NCI-H2029 treated with DMSO at 0.1 percent for 48 hours (cell line): ENCODE measurements around the gene IRX3.

ENCODE experiments used
- DNase-seq: peaks from one replicate; lab custom pipeline; 2025; lab: John Stamatoyannopoulos, UW

IRX3 gene

GRCh38 chr16:54286366-54287130 is at the start of gene IRX3:
Gene IRX3, minus strand, starts transcription at chr16:54286787. Its CDS starts 737 bp downstream, at chr16:54286050.
- DNase-seq: peak; percentile 78

- no peak for DNase-seq
These were observed 48.6 kb upstream of the IRX3 start for GRCh38 chr16:54335230-54335629.

DNA sequence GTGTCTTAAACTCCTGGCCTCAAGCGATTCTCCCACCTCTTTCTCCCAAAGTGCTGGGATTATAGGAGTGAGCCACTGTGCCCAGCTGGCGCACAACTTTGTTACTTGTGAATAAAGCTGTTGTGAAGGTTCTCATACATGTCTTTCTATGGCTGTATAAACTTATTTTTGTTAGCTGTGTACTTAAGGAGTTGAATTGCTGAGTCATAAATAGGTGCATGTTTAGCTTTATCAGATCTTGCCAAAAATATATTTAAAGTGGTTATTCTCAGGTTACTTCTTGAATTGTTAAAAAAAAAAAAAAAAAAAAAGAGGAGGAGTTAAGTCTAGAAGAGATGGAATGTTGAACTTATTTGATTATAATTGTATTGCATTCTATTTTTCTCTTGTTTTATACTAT is 47.6 kb upstream of the IRX3 start:
- no peak for DNase-seq

- DNase-seq: no peak
These were observed 44.8 kb upstream of the IRX3 start for GRCh38 chr16:54331241-54332002.

GRCh38 chr16:54327609-54328008 is 41.0 kb upstream of the IRX3 start:
- DNase-seq: no peak

- no peak for DNase-seq
These were observed 39.7 kb upstream of the IRX3 start for GRCh38 chr16:54326266-54326662.

- no peak for DNase-seq
These were observed 39.2 kb upstream of the IRX3 start for GRCh38 chr16:54325616-54326265.

DNA sequence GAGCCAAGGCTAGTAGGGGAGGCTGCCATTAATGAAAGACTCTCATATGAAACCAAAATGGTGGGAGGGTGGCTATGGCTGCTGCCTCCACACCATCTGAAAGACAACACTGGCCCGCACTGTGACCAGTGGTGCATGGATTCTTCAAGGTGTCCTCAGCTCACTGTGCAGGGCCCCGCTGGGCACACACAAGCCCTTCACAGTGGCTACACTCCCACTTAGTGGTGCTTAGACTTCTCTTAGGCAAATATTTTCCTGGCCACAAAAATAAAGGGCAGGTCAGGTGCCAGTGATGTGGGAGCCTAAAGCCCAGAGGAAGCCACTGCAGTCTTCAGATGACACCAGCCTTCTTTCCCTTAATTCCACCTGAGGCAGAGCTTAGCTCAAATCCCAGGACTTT is 38.1 kb upstream of the IRX3 start:
- peak; percentile 24 for DNase-seq

GRCh38 chr16:54320697-54321340 is 34.2 kb upstream of the IRX3 start:
- no peak for DNase-seq

- DNase-seq: no peak
These were observed 32.4 kb upstream of the IRX3 start for GRCh38 chr16:54318941-54319340.

- no peak for DNase-seq
These were observed 30.6 kb upstream of the IRX3 start for GRCh38 chr16:54317101-54317611.

DNA sequence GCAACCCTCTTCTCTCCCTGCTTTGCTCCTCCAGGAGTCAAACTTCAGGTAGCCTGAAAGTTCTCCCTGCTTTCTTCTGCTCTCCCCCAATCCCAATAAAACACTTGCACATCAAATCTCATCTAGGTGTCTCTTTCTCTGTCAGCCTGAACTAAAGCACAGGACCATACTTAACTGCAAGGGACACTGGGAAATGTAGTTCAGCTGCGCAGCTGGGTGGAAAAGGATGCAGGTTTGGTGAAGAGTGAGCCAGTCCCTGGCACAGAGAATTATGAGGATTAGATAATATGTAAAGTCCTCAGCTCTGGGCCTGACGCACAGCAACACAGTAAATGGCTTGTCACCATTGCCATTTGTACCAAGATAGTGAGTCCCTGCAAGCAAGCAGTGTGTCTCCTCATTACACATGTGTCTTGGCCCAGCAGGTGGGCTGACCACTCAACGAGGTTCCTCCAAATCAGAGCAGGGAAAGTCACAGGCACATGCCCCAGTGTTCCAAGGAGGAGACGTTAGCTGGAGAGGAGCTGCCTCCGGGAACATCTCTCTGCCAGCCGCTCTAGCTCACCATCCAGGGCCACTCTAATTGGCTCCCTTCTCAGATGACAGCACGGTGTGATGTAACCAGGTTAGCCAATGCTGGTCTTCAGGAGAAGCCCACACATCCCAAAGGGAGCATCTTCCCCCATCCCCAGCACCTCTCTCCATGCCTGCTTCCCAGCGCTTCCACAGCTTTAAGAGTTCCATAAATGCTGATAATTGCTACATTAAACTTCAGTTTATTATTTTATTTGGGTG is 29.7 kb upstream of the IRX3 start:
- DNase-seq: no peak

DNA sequence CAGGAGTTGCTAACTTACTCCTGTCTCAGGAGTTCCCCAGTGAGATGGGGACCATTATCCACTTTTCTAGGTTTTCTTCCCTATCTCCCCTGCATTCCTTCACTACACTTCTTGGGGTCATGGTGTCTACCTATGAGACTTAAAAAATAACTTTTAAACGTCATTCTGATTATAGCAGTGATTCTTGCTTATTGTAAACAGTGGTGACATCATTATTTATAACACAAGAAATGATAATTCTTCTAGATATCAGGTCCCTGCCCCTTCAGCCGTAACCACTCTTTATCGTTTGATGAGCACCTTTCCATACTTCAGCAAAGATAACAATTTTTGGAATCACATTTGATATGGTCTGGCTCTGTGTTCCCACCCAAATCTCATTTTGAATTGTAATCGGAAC is 27.2 kb upstream of the IRX3 start:
- no peak for DNase-seq

GRCh38 chr16:54312502-54312991 is 26.0 kb upstream of the IRX3 start:
- no peak for DNase-seq

DNA sequence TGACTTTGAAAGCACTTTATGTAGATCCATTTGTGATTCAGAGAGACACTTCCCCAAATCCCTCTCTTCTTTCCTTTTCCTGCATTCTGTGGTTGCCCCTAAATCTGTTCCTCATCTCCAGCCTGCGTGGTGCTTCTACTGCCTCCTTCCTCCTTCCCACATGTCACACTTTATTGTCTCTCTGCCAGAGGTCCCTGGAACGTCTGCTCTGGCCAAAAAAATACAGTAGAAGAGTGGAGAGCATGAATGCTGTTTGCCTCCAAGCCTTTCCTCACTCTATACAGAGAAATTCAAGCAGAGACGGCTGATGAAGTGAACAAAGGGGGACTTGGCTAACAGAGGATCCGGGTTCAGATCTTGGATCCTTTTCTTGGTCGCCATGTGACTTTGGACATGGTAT is 22.8 kb upstream of the IRX3 start:
- DNase-seq: no peak

- no peak for DNase-seq
These were observed 18.5 kb upstream of the IRX3 start for GRCh38 chr16:54305080-54305479.

DNA sequence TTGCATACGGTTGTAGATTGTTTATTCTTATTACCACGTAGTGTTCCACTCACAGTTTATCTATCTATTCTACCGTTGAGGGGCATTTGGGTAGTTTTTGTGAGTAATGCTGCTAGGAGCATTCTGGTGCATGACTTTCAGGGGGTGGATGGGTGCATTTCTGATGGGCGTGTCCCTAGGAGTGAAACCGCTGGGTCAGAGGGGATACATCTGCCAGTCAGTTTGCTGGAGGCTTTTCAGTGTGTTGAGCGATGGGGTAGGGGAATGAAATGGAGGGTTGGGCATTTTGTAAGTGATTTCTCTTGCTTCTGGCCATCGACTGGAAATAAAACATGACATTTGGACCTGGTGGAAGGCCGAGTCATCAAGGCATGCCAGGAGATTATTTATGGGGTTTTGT is 17.0 kb upstream of the IRX3 start:
- no peak for DNase-seq

DNA sequence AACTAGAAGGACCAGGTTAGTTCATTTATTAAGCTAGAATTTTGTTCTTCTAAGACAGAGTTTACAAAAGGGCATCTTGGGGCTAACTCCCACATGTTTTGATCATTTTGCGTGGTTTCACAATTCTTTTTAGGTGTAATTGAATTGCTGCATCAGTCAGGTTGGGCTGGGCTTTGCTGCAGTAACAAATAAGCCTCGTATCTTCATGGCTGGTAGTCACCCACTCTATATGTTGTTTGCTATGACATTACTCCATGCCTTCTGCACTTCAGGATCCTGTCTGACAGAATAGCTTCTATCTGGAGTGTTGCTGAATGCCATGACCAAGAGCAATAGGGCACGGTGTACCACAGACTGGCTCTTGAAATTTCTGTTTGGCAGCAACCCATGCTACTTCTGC is 10.6 kb upstream of the IRX3 start:
- no peak for DNase-seq

- no peak for DNase-seq
These were observed 10.0 kb upstream of the IRX3 start for GRCh38 chr16:54296543-54296942.

DNA sequence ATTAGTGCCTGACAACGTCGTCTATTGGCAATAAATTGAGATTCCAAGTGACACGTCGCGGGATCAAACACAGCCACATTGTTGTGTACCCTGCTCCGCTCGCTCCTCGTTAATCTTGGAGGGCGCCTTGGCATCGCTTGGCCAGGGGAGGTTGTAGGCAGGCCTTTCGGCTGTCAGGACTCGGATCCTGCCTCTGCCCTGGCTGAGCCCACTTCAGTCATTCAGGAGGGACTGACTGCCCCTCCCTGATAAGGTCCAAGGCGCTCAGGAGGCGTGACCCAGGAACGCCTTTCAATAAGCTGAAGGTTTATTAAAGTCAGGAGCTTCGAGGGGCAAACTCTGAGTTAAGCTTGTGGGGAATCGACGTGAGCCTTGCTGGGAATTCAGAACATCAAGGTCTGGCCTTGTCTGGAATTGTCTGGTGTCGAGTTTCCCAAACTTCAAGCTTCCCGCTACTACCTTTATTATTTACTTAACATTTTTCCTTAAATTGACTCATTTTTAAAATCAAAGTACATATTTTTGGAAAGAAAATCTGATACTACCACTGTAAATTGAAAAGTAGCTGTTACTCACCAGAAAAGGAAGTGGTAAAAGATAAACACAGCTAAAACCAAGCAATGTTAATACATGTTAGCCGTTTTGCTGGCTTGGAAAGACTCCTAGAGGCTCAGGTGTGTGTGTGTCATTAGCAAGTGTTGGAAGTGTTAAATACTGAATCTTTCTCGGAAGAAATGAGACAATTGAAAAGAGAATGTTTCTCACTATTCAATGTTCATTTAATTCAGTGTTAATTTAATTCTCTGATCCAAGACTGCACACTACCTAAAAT is 5.3 kb upstream of the IRX3 start:
- no peak for DNase-seq
